ENCODE measurements around the gene COMMD1.

COMMD1 gene

GRCh38 chr2:61948661-61949457 is 43.4 kb downstream of the COMMD1 start:
- TF ChIP-seq CTCF (IDR thresholded peaks at IDR 0.05; ENCODE audit: low read depth, low read length, missing control alignments) = no peak
- DNase-seq = no peak
- Histone ChIP-seq H3K27ac (no peak overlapping the region), H3K36me3 (replicated peaks) (no peaks in the 10 kb centered on the region), H3K4me3 (ENCODE audit: low read depth, low read length) (no peak overlapping the region), H3K27me3 (replicated peaks) (no peaks in the 10 kb centered on the region)
- in situ Hi-C loops (cut with HindIII; ENCODE audit: low pct_ligation_motif_present, low sequenced_read_pairs) = no loop called here

- H3K27ac ChIP-seq = no peak overlapping the region
These were observed 43.9 kb downstream of the COMMD1 start for GRCh38 chr2:61949458-61949713.

GRCh38 chr2:61949714-61950560 is 44.5 kb downstream of the COMMD1 start:
- in situ Hi-C loops (cut with HindIII; ENCODE audit: low pct_ligation_motif_present, low sequenced_read_pairs) = no loop called here
- Histone ChIP-seq H3K36me3 (replicated peaks) (no peaks in the 10 kb centered on the region), H3K4me3 (ENCODE audit: low read depth, low read length) (no peak overlapping the region), H3K27ac (no peak overlapping the region), H3K27me3 (replicated peaks) (no peaks in the 10 kb centered on the region)
- peak; percentile 26 for DNase-seq
- no peak for TF ChIP-seq CTCF (IDR thresholded peaks at IDR 0.05; ENCODE audit: low read depth, low read length, missing control alignments)

More at GRCh38 chr2:61949458-61949713, 43.9 kb downstream of the COMMD1 start:
- no peak for TF ChIP-seq CTCF (IDR thresholded peaks at IDR 0.05; ENCODE audit: low read depth, low read length, missing control alignments)
- H3K4me3 ChIP-seq (ENCODE audit: low read depth, low read length) = no peak overlapping the region
- in situ Hi-C loops (cut with HindIII; ENCODE audit: low pct_ligation_motif_present, low sequenced_read_pairs) = no loop called here
- no peak for DNase-seq
- no peaks in the 10 kb centered on the region for H3K27me3 ChIP-seq (replicated peaks)
- no peaks in the 10 kb centered on the region for H3K36me3 ChIP-seq (replicated peaks)

GRCh38 chr2:61950571-61951315 is 45.3 kb downstream of the COMMD1 start:
- in situ Hi-C loops (cut with HindIII; ENCODE audit: low pct_ligation_motif_present, low sequenced_read_pairs) = no loop called here
- DNase-seq = no peak

GRCh38 chr2:61951881-61952280 is 46.4 kb downstream of the COMMD1 start:
- TF ChIP-seq CTCF (IDR thresholded peaks at IDR 0.05; ENCODE audit: low read depth, low read length, missing control alignments) = no peak
- in situ Hi-C loops (cut with HindIII; ENCODE audit: low pct_ligation_motif_present, low sequenced_read_pairs) = no loop called here
- no peak overlapping the region for H3K27ac ChIP-seq
- no peak overlapping the region for H3K4me3 ChIP-seq (ENCODE audit: low read depth, low read length)
- H3K27me3 ChIP-seq (replicated peaks) = no peaks in the 10 kb centered on the region
- DNase-seq = no peak
- H3K36me3 ChIP-seq (replicated peaks) = no peaks in the 10 kb centered on the region

More at GRCh38 chr2:61950571-61951315, 45.3 kb downstream of the COMMD1 start:
- Histone ChIP-seq H3K27ac (no peak overlapping the region), H3K36me3 (replicated peaks) (no peaks in the 10 kb centered on the region), H3K4me3 (ENCODE audit: low read depth, low read length) (no peak overlapping the region), H3K27me3 (replicated peaks) (no peaks in the 10 kb centered on the region)
- TF ChIP-seq CTCF (IDR thresholded peaks at IDR 0.05; ENCODE audit: low read depth, low read length, missing control alignments) = no peak

All from brain microvascular endothelial cell (primary cell).